MM.1S (cell line): ENCODE measurements around the gene SAMD7.
A peak's percentile ranks its signal among the peaks of the same experiment; 100 is the strongest.

Source experiments
- DNase-seq: peaks from one replicate; pipeline ENCODE4 v3.0.0-alpha.2; 2015
- H2AFZ ChIP-seq: fragments of 300-600 bp; sonication (generic); 2 replicates; pipeline ENCODE4 v1.6.0; 2016; ENCODE audit warnings: antibody characterized with exemption, low read length
- H3F3A ChIP-seq: fragments of 300-600 bp; sonication (generic); 2 replicates; pipeline ENCODE4 v1.6.1; 2016; ENCODE audit warnings: mild to moderate bottlenecking, antibody characterized with exemption, low read length, moderate library complexity, mixed read lengths; ENCODE audit not compliant: insufficient read depth
- H3K27ac ChIP-seq: fragments of 300-600 bp; sonication (generic); 2 replicates; pipeline ENCODE4 v1.5.1; 2016; ENCODE audit warnings: mild to moderate bottlenecking, low read length
- H3K27me3 ChIP-seq: fragments of 300-600 bp; sonication (generic); replicated peaks from 2 replicates; pipeline ENCODE4 v1.6.0; 2016; ENCODE audit warnings: low read length; ENCODE audit not compliant: insufficient read depth
- H3K36me3 ChIP-seq: fragments of 300-600 bp; sonication (generic); replicated peaks from 2 replicates; pipeline ENCODE4 v1.6.1; 2016; ENCODE audit warnings: mild to moderate bottlenecking, low read length, mixed read lengths; ENCODE audit not compliant: insufficient read depth
- H3K4me1 ChIP-seq: fragments of 300-600 bp; sonication (generic); 2 replicates; pipeline ENCODE4 v1.6.1; 2016; ENCODE audit warnings: low read length, mixed read lengths
- H3K4me2 ChIP-seq: fragments of 300-600 bp; sonication (generic); 2 replicates; pipeline ENCODE4 v1.6.0; 2016; ENCODE audit warnings: low read depth, low read length
- H3K4me3 ChIP-seq: fragments of 300-600 bp; sonication (generic); 2 replicates; pipeline ENCODE4 v1.5.1; 2016; ENCODE audit warnings: low read length, mixed read lengths
- H3K79me2 ChIP-seq: fragments of 300-600 bp; sonication (generic); 2 replicates; pipeline ENCODE4 v1.6.1; 2016; ENCODE audit warnings: mixed run types, low read length, mixed read lengths
- H3K9ac ChIP-seq: fragments of 300-600 bp; sonication (generic); 2 replicates; pipeline ENCODE4 v1.6.1; 2016; ENCODE audit warnings: low read length, mixed read lengths
- H3K9me2 ChIP-seq: fragments of 300-600 bp; sonication (generic); replicated peaks from 2 replicates; pipeline ENCODE4 v1.6.1; 2016; ENCODE audit warnings: mild to moderate bottlenecking, low read length, mixed read lengths; ENCODE audit not compliant: insufficient read depth
- H3K9me3 ChIP-seq: fragments of 300-600 bp; sonication (generic); replicated peaks from 2 replicates; pipeline ENCODE4 v1.6.1; 2016; ENCODE audit warnings: mild to moderate bottlenecking, low read length, mixed read lengths; ENCODE audit not compliant: insufficient read depth
- H4K20me1 ChIP-seq: fragments of 300-600 bp; sonication (generic); 2 replicates; pipeline ENCODE4 v1.6.1; 2016; ENCODE audit warnings: mild to moderate bottlenecking, low read length, moderate library complexity, mixed read lengths; ENCODE audit not compliant: insufficient read depth
- CTCF ChIP-seq: fragments of 300-600 bp; sonication (generic); IDR thresholded peaks from 2 replicates; pipeline ENCODE4 v1.5.1; 2016; ENCODE audit warnings: antibody characterized with exemption, low read length, mixed read lengths
- EZH2 ChIP-seq: fragments of 300-600 bp; sonication (generic); optimal IDR thresholded peaks from 2 replicates; pipeline ENCODE3; 2017; ENCODE audit warnings: low read depth, mild to moderate bottlenecking, antibody characterized with exemption, low read length, mixed read lengths
- EZH2phosphoT487 ChIP-seq: fragments of 300-600 bp; sonication (generic); IDR thresholded peaks from 2 replicates; pipeline ENCODE4 v1.6.1; 2018; ENCODE audit warnings: antibody characterized with exemption, low read length

Gene SAMD7

GRCh38 chr3:169923189-169923588 lies 11.8 kb downstream of the SAMD7 start:
- no peaks in the 10 kb centered on the region for H3K36me3 ChIP-seq
- TF ChIP-seq EZH2phosphoT487 (no peak), EZH2 (no peak), CTCF (no peak)
- no peak overlapping the region for H3K4me2 ChIP-seq
- no peaks in the 10 kb centered on the region for H3K79me2 ChIP-seq
- no peaks in the 10 kb centered on the region for H3K4me1 ChIP-seq
- H3K27me3 ChIP-seq: no peaks in the 10 kb centered on the region
- H3F3A ChIP-seq: no peaks in the 10 kb centered on the region
- no peak overlapping the region for H3K27ac ChIP-seq
- no peak for DNase-seq
- no peak overlapping the region for H3K9ac ChIP-seq
- H3K9me3 ChIP-seq: no peaks in the 10 kb centered on the region
- H2AFZ ChIP-seq: no peak overlapping the region
- H3K4me3 ChIP-seq: no peak overlapping the region
- no peaks in the 10 kb centered on the region for H3K9me2 ChIP-seq
- no peaks in the 10 kb centered on the region for H4K20me1 ChIP-seq

GRCh38 chr3:169923831-169924230 lies 12.5 kb downstream of the SAMD7 start:
- no peaks in the 10 kb centered on the region for H4K20me1 ChIP-seq
- no peaks in the 10 kb centered on the region for H3K79me2 ChIP-seq
- no peak overlapping the region for H3K4me2 ChIP-seq
- H3K27me3 ChIP-seq: no peaks in the 10 kb centered on the region
- H3K9me2 ChIP-seq: no peaks in the 10 kb centered on the region
- H3K9me3 ChIP-seq: no peaks in the 10 kb centered on the region
- no peak overlapping the region for H3K27ac ChIP-seq
- no peak overlapping the region for H2AFZ ChIP-seq
- H3K4me1 ChIP-seq: no peaks in the 10 kb centered on the region
- no peak for DNase-seq
- H3K4me3 ChIP-seq: no peak overlapping the region
- TF ChIP-seq EZH2 (no peak), EZH2phosphoT487 (no peak), CTCF (no peak)
- H3K9ac ChIP-seq: no peak overlapping the region
- no peaks in the 10 kb centered on the region for H3K36me3 ChIP-seq
- no peaks in the 10 kb centered on the region for H3F3A ChIP-seq

- no peaks in the 10 kb centered on the region for H3K9me3 ChIP-seq
- H3K9ac ChIP-seq: no peak overlapping the region
- peak overlapping the region; percentile 45; the same call in 1 of the 2 replicates for H2AFZ ChIP-seq
- H3K27ac ChIP-seq: no peak overlapping the region
- peaks cover 14% of the 10 kb centered on the region for H3K4me1 ChIP-seq
- no peaks in the 10 kb centered on the region for H3K27me3 ChIP-seq
- H3K79me2 ChIP-seq: no peaks in the 10 kb centered on the region
- TF ChIP-seq EZH2phosphoT487 (no peak), CTCF (peak; percentile 77), EZH2 (no peak)
- no peaks in the 10 kb centered on the region for H4K20me1 ChIP-seq
- H3K9me2 ChIP-seq: no peaks in the 10 kb centered on the region
- no peaks in the 10 kb centered on the region for H3F3A ChIP-seq
- no peak overlapping the region for H3K4me2 ChIP-seq
- peak; percentile 82 for DNase-seq
- H3K4me3 ChIP-seq: no peak overlapping the region
- H3K36me3 ChIP-seq: no peaks in the 10 kb centered on the region
Observed at GRCh38 chr3:169929830-169930519, 18.6 kb downstream of the SAMD7 start.
